EH (cell line): Measurements from ENCODE around the gene PIEZO2.
A peak's percentile ranks its signal among the peaks of the same experiment; 100 is the strongest.

ENCODE experiments used
- DNase-seq: peaks from one replicate; pipeline ENCODE4 v3.0.0-alpha.2; 2015; ENCODE audit warnings: low read depth

Gene PIEZO2

DNA sequence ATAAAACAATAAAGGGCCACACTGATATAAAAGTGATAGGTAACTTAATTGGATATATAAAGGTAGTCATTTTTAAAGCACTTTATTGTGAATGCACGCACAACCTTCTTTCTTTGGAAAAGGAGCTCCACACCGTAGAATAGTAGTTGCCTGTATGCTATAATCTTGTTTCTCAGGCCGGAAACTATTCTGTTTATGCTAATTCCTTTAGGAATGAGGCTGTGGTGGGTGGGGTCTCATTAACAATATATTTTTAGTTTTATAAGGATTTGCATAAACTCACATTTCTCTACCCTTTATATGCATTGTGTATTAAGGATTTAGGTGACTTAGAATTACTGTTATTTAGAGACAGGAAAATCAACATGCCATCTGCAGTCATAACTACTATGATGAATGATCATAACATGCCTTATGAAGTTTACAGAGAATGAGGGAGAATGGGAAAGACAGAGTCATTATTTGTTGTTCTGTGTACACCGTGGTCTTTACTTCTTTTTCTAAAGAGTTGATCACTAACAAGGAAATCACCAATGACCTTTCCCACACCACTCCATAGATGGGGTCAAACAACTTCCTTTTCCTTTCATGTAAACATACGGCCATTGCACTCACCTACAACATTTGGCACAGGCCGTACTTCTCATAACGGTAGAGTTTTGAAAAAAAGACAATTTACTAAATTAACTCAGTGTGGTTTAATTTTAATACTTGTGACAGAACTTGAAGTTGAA, 84.5 kb downstream of the PIEZO2 start:
- DNase-seq, result no peak

DNA sequence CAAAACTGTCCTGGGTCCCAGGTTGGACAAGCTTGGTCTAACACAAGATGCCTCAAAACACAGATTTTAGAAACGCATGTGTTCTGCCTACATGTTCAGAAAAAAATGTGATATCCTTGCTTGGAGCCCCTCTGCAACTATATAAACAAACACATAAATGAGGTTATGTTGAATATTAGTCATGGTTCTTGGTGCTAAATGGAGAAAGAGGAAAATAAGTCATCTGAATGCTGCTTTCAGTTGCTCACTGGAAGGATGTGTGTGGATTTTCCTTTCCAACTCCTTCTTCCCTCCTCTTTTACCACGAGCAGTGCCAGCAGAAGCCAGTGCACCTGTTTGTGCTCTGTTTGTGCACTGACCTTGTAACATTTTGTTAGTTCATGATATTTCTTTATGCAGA, 85.3 kb downstream of the PIEZO2 start:
- no peak for DNase-seq

DNA sequence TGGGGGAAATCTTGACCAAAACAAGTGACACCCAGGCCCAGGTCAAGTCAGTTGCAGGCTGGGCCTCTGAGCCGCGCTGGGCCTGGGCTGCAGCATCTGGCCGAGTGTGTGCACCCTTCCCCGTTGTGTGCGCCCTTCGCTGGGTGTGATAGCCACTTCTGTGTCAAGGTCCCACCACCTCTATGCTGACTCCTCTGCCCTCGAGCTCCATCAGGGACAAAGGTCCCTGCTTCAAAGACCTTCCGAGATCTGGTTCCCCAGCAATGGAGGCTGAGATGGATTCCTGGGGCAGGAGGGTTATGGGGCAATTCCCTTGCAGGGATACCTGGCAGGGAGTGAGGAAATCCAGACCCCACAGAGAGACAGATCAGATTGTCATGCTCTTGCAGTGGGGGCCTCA, 93.6 kb downstream of the PIEZO2 start:
- DNase-seq, result no peak

DNA sequence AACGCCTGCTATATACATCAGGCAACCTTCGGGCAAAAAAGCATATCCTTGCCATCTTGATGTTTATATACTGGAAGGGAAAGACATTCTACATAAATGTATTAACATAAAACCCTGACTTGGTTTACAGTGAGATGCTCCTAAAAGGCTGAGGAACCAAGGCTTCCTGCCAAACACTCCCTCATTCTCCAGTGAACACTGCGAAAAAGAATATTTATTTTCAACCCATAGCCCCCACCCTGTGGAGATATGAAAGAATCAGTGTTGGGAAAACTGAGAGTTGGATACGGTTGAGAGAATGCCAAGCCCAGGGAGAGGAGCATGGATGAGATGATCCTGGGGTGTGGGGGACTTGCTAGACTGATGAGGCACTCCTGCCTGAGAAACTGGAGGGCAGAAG, 94.9 kb downstream of the PIEZO2 start:
- DNase-seq, result no peak

DNA sequence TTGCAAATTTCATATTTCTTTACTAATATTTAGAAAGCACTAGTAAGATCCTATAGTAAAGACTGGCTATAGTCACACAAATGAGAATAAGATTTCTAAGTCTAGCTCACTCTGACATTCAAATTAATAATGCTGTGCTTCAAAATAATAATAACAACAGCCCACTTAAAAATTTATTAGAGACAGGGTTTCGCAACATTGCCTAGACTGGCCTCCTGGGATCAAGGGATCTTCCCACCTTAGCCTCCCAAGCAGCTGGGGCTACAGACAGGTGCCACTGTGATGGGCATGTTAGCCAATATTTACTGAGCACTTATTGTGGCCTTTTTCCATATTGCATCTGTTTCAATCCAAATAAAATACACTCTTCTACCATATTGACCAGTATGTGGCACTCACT, 96.1 kb downstream of the PIEZO2 start:
- DNase-seq, result no peak

DNA sequence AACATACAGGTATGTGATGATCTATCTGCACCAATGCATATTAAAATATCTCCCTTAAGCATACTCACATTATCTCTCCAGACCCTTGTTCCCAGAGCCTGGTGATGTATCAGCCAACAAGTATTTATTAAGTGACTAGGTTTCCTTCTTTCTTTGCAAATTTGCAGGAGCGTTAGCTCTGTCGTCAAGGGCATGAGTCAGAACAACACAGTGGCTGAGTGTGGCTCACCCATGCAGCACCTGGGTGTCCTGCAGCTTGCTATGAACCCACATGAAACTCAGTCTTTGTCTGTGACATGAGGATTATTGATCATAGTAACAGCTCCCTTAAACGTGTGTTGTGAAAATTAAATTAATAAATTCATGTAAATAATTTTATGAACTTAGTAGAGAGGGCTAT, 96.6 kb downstream of the PIEZO2 start:
- DNase-seq, result no peak

DNA sequence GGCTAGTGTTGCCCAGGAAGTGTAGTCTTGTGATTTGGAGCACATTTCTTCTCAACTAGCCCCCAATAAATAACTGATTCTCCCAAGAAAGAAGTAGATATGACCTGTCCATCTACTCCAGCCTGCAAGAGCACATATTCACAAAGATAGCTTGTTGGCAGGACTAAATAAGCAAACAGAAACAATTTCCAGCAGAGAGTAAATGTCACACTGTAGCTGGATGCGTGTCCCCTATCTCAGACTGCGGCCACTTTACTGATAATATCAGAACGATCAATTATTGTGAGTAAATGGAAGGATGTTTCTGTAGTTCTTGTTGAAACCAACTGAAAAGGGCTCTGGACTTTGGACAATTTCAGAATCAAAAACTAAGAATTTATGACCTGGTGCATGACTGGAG, 97.9 kb downstream of the PIEZO2 start:
- DNase-seq, result no peak

DNA sequence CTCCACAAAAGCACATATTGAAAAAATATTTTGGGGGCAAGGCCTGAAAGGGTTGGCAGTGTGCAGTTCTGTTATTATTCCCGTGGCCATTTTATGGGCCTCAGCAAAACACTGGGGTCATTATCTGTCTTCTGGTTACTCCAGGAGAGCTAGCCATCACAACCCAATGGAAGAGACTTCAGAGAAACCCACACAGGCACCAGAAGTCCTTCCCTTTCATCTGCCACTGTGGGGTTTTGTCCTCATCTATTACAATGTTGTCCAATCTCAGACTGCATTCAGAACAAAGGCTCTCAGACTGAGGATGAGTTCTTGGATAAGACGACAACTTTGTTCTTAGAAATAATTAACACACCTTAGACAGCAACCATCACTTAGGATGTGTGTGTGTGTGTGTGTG, 98.4 kb downstream of the PIEZO2 start:
- DNase-seq, result no peak

DNA sequence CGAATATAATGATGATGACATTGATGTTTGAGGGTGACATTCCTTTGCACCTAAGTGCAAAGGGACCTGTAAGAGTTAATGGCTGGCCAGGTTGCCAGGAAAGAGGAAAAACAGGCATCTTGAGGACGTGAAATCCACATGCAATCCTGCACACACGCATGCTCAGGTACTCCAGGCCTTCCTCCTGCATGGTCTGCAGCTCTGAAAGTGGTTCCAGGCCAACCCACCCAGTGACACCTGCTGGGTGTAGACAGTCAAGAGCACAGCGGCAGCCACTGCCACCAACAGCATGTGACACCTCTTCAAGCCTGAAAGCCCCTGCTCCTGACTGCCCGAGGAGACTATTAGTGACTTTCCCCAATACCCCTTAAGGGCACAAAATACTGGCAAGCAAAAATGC, 101.6 kb downstream of the PIEZO2 start:
- no peak for DNase-seq

DNA sequence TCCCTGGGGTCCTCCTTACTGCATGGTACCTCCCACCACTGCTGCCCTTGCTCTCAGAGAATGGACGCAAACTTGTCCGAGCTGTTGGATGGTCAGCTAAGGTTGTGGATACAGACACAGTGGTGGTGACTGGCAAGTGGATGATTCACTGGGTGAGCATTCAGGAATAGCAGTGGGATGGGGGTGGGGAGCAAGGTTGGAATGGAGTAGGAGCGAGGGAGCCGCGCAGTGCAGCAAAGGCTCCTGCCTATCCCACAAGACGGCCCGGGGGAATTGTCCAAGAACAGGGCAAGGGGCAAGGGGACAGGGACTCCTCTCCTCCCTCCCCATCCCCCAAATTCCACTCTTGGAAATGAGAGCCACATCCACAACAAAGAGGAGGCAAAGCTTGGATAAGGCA, 102.2 kb downstream of the PIEZO2 start:
- no peak for DNase-seq

DNA sequence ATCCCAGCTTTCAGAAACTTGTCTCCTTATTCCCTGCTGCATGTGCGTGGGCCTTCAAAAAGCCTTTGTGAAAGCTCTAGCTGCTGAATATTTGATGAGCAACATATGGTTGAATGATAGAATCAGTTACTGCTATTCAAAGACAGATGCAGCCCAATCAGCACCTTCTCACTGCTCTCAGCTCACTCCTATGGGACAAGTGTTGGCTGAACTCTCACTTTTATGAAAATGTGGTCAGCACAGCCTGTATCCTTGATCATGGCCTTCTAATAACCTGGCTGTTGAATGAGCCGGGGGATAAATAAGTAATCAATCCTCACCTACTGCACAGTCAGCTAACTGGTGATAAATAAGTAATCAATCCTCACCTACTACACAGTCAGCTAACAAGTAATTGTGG, 103.2 kb downstream of the PIEZO2 start:
- DNase-seq, result no peak

DNA sequence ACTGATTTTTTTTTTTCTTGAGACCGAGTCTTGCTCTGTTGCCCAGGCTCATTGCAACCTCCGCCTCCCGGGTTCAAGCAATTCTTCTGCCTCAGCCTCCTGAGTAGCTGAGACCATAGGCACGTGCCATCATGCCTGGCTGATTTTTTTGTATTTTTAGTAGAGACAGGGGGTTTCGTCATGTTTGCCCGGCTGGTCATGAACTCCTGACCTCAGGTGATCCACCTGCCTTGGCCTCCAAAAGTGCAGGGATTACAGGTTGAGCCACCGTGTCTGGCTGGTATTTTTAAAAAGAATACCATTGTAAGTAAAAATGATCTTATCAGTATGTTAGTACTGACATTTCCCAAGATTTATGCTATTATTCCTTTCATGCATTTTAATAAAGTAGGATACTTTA, 105.7 kb downstream of the PIEZO2 start:
- DNase-seq, result no peak

DNA sequence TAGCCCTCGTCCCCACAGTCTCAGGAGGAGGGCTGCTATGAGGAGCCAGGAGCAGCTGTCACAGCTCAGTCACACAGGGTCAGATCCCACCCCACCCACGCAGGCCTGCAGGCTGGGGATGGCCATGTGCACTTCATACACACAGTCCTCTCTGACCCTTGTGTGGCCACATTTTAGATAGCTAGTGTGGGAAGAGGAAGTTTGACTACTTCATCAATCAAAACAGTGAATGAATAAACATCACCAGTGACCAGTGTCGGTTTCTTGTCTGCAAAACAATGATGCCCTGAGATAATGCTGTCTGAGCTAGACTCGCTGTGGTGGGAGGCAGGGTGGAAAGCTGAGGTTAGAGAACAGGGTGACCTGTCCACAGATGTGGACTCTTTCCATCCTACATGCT, 107.1 kb downstream of the PIEZO2 start:
- no peak for DNase-seq

DNA sequence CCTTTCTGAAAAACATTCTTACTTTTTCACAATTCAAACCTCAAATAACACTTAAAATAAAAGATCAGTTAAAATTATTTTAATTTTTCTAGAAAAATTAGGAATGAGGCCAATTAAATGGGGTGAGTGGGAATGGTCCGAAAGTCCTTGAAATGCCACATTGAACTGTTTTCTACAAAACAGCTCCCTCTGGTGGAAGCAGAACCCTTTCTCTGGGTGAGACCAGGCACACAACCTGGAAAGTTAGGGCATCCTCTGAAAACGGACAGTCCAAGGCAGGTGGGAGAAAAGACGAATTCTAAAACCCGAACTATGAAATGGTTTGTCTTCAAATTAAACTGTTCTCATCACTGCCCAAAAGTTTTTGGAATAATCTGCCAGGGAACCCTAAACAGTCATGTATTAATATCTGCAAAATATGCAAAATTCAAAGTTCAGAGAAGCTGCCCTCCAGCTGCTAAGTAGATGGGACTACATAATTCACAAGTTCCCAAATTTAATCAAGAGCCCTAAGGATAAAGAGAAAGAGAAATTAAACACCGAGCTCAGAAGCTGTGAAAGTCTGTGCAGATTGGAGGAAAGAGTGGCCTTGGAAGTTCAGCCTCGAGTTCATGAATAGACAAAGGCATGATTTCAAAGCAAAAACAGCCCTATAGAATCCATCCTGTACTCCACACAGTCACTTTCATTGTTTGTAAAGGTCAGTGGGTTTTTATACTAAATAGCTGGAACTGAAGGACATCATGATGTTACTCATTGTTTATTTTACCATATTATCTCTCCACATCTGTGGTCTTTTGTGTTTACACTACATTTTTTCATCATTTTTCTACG, 108.3 kb downstream of the PIEZO2 start:
- peak; percentile 47 for DNase-seq

DNA sequence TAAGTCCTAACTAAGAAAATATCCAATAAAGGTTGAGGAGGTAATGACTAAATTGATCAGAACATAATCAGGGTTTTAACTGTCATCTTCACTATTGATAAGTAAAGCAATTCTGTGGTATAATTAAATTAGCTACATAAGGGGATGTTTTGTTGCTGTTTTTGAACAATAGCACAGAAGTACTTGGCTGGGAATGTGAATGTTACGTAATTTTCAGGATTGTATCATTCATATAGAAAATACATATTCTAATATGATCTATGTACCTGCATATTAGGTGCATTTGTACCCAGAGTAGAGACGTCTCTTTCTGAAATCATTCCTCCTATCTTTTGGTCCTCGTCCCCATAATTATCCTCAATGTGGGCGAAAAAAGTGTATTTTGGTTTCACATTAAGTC, 109.0 kb downstream of the PIEZO2 start:
- no peak for DNase-seq

DNA sequence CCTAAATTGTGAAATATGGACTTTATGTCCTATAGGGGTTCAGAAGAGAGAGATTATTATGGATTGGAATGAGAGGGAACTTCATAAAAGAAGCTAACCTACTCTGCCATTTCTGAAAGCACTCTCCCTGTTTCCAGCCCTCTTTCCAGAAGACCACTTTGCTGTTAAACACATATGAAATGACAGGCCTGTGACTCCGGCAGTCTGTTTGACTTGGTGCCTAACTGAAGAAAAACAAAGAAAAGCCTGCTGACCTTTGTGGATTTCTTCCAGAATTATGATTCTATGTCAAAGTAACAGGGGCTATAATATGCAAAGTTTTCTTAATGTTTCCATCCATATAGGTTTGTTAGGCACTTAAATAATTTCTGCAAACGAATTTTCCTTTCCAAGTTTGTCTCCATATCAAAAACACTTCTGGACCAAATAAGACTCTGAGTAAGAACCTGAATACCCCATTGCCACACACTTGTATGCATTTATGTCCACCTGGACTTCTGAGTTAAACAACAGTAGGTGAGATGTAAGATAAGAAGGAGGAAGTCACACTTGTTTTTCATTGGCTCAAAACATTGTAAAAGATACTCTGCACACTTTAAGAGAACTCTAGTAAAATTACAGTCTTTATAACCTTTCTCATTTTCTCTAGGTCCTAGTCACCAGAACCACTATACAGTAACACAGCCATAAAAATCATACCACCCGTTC, 111.7 kb downstream of the PIEZO2 start:
- DNase-seq, result no peak

DNA sequence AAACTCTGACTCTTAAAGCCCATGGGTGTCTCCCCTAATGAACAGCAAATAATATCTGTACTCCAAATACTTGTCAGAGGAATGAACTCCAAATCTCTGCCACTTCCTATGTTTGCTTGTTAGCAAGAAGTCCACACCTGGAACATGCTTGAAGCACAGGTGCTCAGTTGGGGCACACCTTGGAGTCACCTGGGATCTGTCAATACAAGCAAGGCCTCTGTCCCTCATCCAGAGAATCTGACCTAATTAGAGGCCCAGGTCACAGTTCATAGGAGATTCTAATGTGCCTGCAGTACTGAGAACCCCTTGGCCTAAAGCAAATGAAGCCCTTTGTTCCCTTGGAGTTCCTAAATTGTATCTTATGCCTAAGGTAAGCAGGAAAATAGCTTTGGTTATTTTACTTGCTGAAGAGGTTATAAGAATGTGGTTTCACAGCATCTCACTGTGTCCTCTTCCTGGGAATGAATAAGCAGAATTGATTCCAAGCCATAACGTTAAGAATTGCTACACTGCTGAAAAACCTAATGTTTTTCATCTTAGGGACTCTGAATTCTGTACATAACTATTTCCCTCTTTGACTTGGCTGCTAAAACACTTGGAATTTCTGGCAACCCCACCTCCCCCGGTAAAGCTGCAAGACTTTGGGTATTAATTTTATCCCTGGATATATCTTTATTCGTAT, 113.4 kb downstream of the PIEZO2 start:
- DNase-seq, result no peak

DNA sequence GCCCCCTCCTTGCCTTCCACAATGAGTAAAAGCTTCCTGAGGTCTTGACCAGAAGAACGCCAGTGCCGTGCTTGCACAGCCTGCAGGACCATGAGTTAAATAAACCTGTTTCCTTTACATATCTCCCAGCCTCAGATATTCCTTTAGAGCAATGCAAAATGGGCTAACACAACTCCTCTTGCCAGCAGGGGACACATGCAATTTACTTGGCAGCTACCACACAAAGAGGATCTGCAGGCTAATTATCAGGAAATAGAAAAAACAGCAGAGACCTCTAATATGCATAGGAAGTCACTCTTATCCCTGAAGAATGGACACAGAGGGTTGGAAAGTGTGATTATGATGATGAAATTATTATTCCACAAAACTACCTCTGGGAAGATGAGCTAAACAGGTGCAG, 114.0 kb downstream of the PIEZO2 start:
- no peak for DNase-seq

DNA sequence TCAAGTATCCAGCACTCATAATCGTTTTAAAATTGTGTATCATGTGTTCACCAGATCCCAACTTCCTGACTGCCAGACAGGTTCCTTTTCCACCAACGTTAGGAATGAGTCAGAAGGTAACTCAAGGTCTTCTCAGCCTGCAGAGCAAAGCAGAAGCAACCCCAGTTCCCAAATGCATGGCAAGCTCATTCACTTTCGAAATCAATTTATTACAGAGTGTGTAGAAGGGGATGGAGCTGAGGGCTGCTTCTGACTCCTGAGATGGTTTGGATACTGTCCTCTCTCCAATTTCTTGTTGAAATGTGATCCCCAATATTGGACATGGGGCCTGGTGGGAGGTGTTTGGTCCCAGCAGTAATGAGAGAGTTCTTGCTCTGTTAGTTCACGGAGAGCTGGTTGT, 114.5 kb downstream of the PIEZO2 start:
- no peak for DNase-seq

DNA sequence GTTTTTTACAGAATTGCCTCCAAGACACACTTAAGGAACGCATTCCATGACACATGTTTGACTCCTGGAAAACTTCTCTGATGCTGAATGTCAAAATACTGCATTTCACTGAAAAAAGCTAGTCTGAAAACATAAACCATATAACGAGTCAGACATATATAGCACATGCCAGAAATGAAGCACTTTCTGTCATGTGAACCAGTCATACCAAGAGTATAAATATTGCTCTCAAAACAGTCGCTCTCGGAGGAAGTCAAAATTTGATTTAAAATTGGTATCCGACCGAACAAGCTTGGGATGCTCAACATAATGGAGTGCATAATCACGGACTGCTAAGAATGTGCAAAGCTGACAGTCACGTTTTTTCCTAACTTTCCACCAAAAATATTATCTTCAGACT, 115.9 kb downstream of the PIEZO2 start:
- no peak for DNase-seq

DNA sequence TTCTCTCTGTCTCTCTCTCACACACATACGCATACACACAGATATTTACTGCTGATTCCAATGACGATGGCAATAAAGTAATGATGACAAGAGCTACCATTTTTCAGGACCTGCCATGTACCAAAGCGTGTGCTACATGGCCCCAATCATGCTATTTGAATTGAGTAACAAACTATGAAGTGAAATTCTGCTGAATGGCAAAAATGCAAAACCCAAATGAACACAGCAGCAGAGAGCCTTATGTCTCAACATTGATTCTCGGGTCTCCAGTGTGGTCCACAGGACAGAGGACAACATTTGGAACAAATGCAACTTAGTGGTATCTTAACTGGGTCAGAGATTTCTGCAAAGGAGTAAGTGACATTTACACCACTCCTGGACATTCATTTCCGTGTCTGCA, 117.4 kb downstream of the PIEZO2 start:
- no peak for DNase-seq

DNA sequence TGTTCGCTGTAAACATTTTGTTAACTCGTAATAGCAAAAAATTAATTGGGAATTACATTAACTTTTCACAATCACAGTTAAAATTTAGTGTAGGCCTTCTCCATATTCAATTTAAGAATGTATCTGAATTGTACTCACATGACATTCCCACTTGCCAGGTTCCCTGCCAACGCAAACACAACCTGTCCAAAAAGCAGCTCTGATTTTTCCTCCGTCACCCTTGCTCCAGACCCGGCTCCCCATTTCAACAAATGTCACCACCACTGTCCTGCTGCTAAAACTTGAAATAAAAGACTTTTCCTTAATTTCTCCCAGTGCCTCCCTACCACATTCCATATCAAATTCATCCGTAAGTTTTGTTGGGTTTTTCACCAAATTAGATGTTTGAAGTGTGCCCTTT, 120.3 kb downstream of the PIEZO2 start:
- no peak for DNase-seq

DNA sequence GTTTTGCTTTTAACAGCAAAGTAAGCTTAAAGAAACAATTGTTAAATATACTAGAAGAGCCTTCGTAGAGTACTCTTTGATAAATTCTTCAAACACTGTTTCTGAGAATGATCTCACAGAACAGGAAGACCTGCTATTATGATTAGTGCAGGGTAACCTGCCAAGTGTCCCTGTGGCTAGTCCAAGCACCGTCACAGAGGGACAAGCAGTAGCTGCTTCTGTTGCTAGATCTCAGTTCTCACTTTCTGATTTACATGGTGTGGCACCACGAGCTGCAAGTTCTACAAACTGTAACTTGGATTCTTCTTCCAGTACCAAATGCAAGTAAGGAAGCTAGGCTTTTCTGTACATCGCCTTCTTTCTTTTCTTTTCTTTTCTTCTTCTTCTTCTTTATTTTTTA, 121.5 kb downstream of the PIEZO2 start:
- DNase-seq, result no peak
